T-helper 9 cell (primary cell): ENCODE data around the gene NWD2.
"Not testable (repeated sequence)": the region's sequence is repeated elsewhere in the genome, so short reads cannot be mapped to it uniquely, and the experiment has no call there.

Source experiments
- DNase-seq: peaks from one replicate; pipeline ENCODE4 v3.0.0-alpha.2; 2020

Gene NWD2

GRCh38 chr4:37400241-37400881, 155.8 kb downstream of the NWD2 start:
- DNase-seq = no peak

- not testable (repeated sequence) for DNase-seq
Observed at GRCh38 chr4:37407938-37408826, 163.6 kb downstream of the NWD2 start.

GRCh38 chr4:37413612-37414011, 169.1 kb downstream of the NWD2 start:
- DNase-seq = not testable (repeated sequence)

GRCh38 chr4:37415845-37416369, 171.4 kb downstream of the NWD2 start:
- DNase-seq = no peak

GRCh38 chr4:37421614-37422013, 177.1 kb downstream of the NWD2 start:
- DNase-seq = no peak

GRCh38 chr4:37422102-37422501, 177.6 kb downstream of the NWD2 start:
- no peak for DNase-seq

GRCh38 chr4:37422638-37423037, 178.1 kb downstream of the NWD2 start:
- no peak for DNase-seq

GRCh38 chr4:37423310-37423709, 178.8 kb downstream of the NWD2 start:
- DNase-seq = no peak

- DNase-seq = no peak
Observed at GRCh38 chr4:37424753-37425152, 180.2 kb downstream of the NWD2 start.

- DNase-seq = no peak
Observed at GRCh38 chr4:37425857-37426256, 181.3 kb downstream of the NWD2 start.

GRCh38 chr4:37427193-37427592, 182.7 kb downstream of the NWD2 start:
- DNase-seq = no peak

- DNase-seq = no peak
Observed at GRCh38 chr4:37429906-37430305, 185.4 kb downstream of the NWD2 start.

GRCh38 chr4:37430718-37431416, 186.3 kb downstream of the NWD2 start:
- no peak for DNase-seq

GRCh38 chr4:37431417-37431743, 186.8 kb downstream of the NWD2 start:
- no peak for DNase-seq

GRCh38 chr4:37434469-37434868, 189.9 kb downstream of the NWD2 start:
- DNase-seq = no peak

- DNase-seq = no peak
Observed at GRCh38 chr4:37436546-37436945, 192.0 kb downstream of the NWD2 start.

GRCh38 chr4:37437163-37437562, 192.6 kb downstream of the NWD2 start:
- no peak for DNase-seq

GRCh38 chr4:37438564-37439279, 194.2 kb downstream of the NWD2 start:
- no peak for DNase-seq

- no peak for DNase-seq
Observed at GRCh38 chr4:37439809-37440474, 195.4 kb downstream of the NWD2 start.

- DNase-seq = no peak
Observed at GRCh38 chr4:37440501-37440900, 196.0 kb downstream of the NWD2 start.

GRCh38 chr4:37441231-37442061, 196.9 kb downstream of the NWD2 start:
- no peak for DNase-seq

- DNase-seq = no peak
Observed at GRCh38 chr4:37442062-37442323, 197.4 kb downstream of the NWD2 start.
